ENCODE results near the gene BIRC3.
"Not testable (repeated sequence)": the region's sequence is repeated elsewhere in the genome, so short reads cannot be mapped to it uniquely, and the experiment has no call there.

The BIRC3 gene

GRCh38 chr11:102293873-102294601 lies 23.2 kb upstream of the BIRC3 start:
- H3K4me3 ChIP-seq (replicated peaks; ENCODE audit: low read depth, low read length), result no peak overlapping the region
- TF ChIP-seq CTCF (IDR thresholded peaks at IDR 0.05; ENCODE audit: low read length, missing control alignments), result peak; percentile 76
- DNase-seq (ENCODE audit: low read depth), result peak; percentile 69

GRCh38 chr11:102295045-102295444 lies 22.2 kb upstream of the BIRC3 start:
- no peak overlapping the region for H3K4me3 ChIP-seq (replicated peaks; ENCODE audit: low read depth, low read length)
- DNase-seq (ENCODE audit: low read depth), result no peak
- no peak for TF ChIP-seq CTCF (IDR thresholded peaks at IDR 0.05; ENCODE audit: low read length, missing control alignments)

- not testable (repeated sequence) for DNase-seq (ENCODE audit: low read depth); H3K4me3 ChIP-seq (replicated peaks; ENCODE audit: low read depth, low read length)
Observed at GRCh38 chr11:102296757-102297156, 20.5 kb upstream of the BIRC3 start.

- DNase-seq (ENCODE audit: low read depth); H3K4me3 ChIP-seq (replicated peaks; ENCODE audit: low read depth, low read length): not testable (repeated sequence)
Observed at GRCh38 chr11:102300837-102301236, 16.4 kb upstream of the BIRC3 start.

GRCh38 chr11:102302241-102302640 lies 15.0 kb upstream of the BIRC3 start:
- no peak overlapping the region for H3K4me3 ChIP-seq (replicated peaks; ENCODE audit: low read depth, low read length)
- no peak for DNase-seq (ENCODE audit: low read depth)
- no peak for TF ChIP-seq CTCF (IDR thresholded peaks at IDR 0.05; ENCODE audit: low read length, missing control alignments)

GRCh38 chr11:102304686-102305085 lies 12.6 kb upstream of the BIRC3 start:
- H3K4me3 ChIP-seq (replicated peaks; ENCODE audit: low read depth, low read length), result no peak overlapping the region
- TF ChIP-seq CTCF (IDR thresholded peaks at IDR 0.05; ENCODE audit: low read length, missing control alignments), result no peak
- DNase-seq (ENCODE audit: low read depth), result no peak

GRCh38 chr11:102305352-102306047 lies 11.8 kb upstream of the BIRC3 start:
- no peak overlapping the region for H3K4me3 ChIP-seq (replicated peaks; ENCODE audit: low read depth, low read length)
- no peak for DNase-seq (ENCODE audit: low read depth)
- no peak for TF ChIP-seq CTCF (IDR thresholded peaks at IDR 0.05; ENCODE audit: low read length, missing control alignments)

- TF ChIP-seq CTCF (IDR thresholded peaks at IDR 0.05; ENCODE audit: low read length, missing control alignments), result no peak
- no peak overlapping the region for H3K4me3 ChIP-seq (replicated peaks; ENCODE audit: low read depth, low read length)
- no peak for DNase-seq (ENCODE audit: low read depth)
Observed at GRCh38 chr11:102306048-102306597, 11.2 kb upstream of the BIRC3 start.

Data from fibroblast of pulmonary artery (primary cell).